ENCODE measurements around the gene SKI.

The SKI gene

DNA sequence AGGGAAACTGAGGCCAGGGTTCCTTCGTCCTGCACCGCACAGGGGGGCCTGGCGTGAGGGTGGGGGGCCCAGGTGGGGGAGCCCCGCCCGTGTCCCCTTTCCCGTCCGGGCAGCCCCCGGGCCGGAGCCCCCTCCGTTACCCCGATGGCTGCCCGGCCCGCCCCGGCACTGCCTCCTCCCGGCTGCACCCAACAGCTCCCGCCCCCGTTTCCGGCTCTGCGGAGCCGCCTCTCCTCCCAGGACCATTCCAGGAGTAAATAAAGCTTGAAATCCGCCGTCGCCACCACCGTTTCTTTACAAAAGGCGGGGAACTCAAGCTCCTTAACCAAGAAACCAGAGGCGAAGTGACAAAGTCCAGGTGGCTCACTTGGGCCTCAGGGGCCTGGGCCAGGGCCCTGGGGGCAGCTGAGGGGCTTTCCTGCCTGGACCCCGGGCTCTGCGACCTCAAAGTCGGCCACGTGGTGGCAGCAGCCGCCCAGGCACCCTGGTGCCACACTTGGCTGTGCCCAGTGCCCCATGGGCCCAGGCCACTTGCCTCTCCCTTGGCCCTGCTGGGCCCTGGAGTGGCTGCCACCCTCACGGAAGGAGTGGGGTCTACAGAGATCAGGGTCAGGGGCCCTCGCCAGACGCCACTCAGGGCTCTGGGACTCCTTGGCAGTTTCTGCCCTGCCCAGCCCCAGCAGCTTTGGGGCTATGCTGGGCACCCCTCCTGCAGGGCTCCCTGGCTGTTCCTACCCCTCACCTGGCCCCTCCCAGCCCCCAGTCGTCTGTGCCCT, 33.0 kb upstream of the SKI start:
- peak; percentile 83 for DNase-seq

GRCh38 chr1:2195785-2196184, 32.3 kb upstream of the SKI start:
- no peak for DNase-seq

GRCh38 chr1:2196901-2197638, 31.0 kb upstream of the SKI start:
- no peak for DNase-seq

DNA sequence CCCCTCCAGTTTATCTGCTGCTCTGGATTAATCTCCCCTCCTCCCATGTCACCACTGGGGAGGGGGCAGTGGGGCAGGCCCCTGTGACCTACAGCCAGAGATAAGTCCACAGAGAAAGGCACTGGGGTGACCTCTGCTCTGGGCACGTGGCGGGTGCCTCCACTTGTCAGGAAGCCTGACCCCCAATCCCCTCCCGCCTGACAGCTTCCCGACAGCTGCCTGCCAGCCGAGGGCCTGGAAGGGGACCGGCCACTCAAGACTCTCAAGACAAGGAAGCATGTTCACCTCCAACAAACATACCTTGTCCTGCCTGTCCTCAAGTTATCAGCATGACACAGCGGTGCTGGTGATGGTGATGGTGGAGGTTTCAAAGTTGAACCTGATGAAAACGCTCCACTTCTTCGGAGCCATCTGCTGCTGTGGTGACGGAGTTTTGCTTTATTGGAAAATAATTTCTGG, 30.4 kb upstream of the SKI start:
- DNase-seq, result no peak

DNA sequence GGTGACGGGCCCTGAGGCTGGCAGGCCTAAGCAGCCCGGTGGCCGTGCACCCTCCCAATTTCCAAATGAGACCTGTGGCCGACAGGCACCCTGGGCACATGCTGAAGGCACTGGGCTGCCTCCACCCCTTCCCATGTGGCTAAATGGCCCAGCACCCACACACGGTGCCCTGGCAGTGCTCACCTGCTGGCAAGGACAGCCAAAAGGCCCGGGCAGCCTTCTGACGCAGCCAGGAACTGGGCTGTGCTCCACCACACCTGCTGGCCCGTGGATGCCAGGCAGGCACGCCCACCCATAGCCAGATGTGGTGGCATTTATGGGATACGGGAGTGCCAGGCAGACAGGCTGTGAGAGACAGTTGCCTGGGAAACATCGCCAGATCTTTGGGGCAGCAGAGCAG, 29.5 kb upstream of the SKI start:
- DNase-seq, result no peak

GRCh38 chr1:2199042-2199810, 28.9 kb upstream of the SKI start:
- peak; percentile 86 for DNase-seq

GRCh38 chr1:2200308-2200943, 27.7 kb upstream of the SKI start:
- no peak for DNase-seq

DNA sequence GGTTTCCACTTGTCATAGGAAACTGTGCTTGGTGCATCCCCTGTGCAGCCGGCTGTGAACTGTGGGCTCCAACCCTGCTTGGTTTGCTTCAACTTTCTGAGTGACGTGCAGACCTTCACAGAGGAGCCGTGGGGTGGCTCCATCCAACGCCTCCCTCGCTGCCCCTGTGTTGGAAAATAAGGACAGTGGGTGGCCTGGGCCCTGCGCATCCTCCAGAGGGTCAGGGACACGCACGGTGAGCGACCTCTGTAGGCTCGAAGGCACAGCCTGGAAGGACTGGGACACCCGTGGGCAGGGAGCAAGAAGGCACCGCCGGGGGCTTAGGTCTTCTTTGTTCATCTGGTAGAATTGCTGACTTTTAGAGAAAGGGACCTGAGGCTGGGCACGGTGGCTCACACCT, 27.1 kb upstream of the SKI start:
- DNase-seq, result no peak

DNA sequence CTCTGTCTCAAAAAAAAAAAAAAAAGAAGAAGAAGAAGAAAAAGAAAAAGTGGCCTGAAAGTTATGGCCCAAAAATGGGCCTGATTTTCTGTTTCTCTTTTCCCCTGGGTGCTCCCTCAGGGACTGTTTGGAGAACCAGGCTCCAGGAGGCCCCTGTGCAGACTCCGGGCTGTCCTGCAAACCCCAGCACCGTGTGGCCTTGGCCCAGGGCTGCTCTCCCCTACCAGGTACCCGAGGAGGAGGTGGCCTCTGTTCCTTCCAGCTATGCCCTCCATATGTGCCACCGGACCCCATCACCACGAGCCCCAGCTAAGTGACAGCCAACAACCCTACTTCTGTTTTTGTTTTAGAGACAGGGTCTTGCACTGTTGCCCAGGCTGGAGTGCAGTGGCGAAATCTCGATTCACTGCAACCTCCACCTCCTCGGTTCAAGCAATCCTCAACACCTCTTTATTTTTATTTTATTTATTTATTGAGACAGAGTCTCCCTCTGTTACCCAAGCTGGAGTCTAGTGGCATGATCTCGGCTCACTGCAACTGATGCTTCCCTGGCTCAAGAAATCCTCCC, 26.0 kb upstream of the SKI start:
- no peak for DNase-seq

- no peak for DNase-seq
These were observed 25.1 kb upstream of the SKI start for GRCh38 chr1:2202843-2203601.

DNA sequence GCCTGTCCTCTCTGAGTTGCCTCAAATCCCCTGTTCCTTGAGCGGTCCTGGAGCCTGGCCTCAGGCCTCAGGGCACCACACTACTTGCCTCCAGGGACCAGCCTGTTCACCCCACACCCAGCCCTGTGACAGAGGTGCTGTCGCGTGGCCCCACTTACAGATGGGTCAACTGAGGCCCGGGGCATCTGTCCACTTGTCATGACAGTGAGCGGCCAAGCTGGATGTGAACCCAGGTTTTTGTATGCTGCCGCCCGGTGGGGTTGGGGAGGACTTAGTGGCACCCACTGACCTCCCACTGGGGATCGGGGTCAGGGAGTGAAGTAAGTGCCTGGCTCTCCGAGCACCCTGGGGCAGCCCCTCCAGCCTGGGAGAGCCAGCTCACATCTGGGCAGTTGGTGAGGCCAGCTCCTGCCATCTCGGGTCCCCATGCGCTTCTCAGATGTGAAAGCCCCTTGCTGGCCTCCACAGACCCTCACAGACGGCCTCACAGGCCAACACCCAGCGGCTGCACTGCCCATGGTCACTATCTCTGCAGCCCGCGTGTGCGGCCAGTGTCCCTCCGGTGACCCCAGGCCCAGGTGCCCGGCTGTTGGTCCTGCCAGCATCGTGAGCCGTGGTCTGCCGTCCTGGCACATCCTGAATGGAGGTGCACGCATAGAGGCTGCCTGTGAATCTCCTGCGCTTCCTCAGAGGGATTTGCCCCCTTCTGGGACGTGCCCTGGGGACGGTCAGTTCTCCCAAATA, 24.3 kb upstream of the SKI start:
- DNase-seq, result no peak

GRCh38 chr1:2204415-2205190, 23.5 kb upstream of the SKI start:
- DNase-seq, result peak; percentile 84

GRCh38 chr1:2205191-2205952, 22.7 kb upstream of the SKI start:
- DNase-seq, result peak; percentile 90

DNA sequence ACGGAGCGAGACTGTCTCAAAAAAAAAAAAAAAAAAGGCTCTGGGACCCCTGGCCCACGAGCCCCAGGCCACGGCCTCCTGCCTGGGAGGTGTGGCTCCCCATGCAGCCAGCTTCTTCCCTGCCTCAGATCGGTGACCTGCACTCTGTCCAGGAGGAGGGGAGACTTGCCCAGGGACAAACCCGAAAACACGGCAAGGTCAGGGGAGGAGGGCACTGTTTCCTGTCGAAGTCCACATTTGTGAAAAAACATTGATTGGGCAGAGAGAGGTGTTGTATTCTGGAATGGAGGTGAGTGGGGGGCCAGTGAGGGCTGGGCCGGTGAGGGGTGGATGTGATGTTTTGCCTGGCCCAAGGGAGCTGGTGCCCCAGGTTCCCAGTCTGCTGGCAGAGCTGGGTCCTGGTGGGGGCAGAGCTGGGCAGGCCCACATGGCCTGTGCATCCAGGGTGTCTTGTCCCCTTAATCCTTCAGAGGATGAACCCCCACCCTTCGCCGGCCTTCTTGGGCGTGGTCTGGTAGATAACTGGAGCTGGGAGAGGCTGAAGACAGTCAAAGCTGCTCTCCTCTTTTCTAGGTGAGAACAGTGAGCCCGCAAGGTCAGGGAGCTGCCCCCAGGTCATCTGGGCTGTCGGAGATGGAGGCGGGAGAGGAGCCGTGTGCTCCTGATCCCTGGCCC, 21.2 kb upstream of the SKI start:
- DNase-seq, result no peak

- DNase-seq, result peak; percentile 42
These were observed 19.5 kb upstream of the SKI start for GRCh38 chr1:2208309-2209239.

DNA sequence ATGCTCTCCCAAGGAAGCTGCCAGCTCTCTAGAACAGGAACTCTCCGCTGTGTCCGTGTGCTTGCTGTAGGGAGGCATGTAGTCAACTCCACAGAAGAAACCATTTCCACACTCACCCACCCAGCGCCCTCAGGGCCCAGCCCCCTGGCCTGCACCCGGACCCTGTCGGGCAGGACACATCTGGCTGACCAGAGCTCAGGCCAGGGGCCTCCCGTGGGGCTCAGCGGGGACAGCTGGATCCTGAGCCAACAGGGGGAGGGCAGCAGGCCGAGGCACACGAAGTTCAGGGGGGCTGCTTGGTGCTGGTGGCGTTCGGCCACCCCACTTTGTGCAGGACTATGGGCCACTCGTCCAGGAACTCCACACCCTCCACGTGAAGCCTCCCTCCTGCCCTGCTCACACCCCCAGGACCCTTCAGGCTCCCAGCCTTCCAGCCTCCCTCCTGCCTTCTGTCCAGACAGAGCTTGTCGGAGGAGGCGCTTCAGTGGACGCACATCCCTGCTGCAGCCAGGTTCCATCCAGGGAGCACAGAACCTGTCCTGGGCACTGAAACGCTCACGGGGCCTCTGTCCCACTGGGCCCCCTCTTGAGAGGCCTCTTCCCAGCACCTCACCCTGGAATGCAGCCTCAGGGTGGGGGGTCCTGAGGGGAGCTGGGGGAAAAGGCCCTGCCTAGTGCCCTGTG, 18.6 kb upstream of the SKI start:
- no peak for DNase-seq

- no peak for DNase-seq
These were observed 17.9 kb upstream of the SKI start for GRCh38 chr1:2210084-2210653.
